Erythroblast (primary cell): ENCODE results near the gene PPT2.

ENCODE experiments used
- GATA1 ChIP-seq: IDR thresholded peaks from 2 replicates; pipeline ENCODE4 v1.6.1; 2011; ENCODE audit warnings: low read depth, mild to moderate bottlenecking, control low read depth, low read length, moderate library complexity
- POLR2A ChIP-seq: IDR thresholded peaks from 2 replicates; pipeline ENCODE4 v1.6.1; 2011; ENCODE audit warnings: mild to moderate bottlenecking, low read length

GRCh38 chr6:32146287-32146686 lies 7.7 kb upstream of the PPT2 start:
- TF ChIP-seq POLR2A (no peak), GATA1 (no peak)
